GM13977 (cell line): ENCODE measurements around the gene CDH6.

Experiments
- DNase-seq: peaks from one replicate; pipeline ENCODE4 v3.0.0; 2012; ENCODE audit warnings: low spot score
- in situ Hi-C: fragments of 300-500 bp; cut with MboI; formaldehyde crosslinking; loops from one replicate; pipeline ENCODE4 v1.12.0; 2022; ENCODE audit warnings: low sequenced_read_pairs, low pct_unique_long_range_greater_than_20kb, mixed read lengths, inconsistent platforms; ENCODE audit not compliant: unreplicated experiment
- TF ChIP-seq, protein P1 (sequence below): IDR thresholded peaks from 2 replicates; pipeline ENCODE4 v1.5.1; 2012; ENCODE audit warnings: mild to moderate bottlenecking, control low read depth; ENCODE audit not compliant: insufficient read depth; ENCODE audit errors: extremely low read depth, missing control alignments

CDH6 gene

GRCh38 chr5:31378136-31378535, 184.7 kb downstream of the CDH6 start:
- TF ChIP-seq, protein P1, sequence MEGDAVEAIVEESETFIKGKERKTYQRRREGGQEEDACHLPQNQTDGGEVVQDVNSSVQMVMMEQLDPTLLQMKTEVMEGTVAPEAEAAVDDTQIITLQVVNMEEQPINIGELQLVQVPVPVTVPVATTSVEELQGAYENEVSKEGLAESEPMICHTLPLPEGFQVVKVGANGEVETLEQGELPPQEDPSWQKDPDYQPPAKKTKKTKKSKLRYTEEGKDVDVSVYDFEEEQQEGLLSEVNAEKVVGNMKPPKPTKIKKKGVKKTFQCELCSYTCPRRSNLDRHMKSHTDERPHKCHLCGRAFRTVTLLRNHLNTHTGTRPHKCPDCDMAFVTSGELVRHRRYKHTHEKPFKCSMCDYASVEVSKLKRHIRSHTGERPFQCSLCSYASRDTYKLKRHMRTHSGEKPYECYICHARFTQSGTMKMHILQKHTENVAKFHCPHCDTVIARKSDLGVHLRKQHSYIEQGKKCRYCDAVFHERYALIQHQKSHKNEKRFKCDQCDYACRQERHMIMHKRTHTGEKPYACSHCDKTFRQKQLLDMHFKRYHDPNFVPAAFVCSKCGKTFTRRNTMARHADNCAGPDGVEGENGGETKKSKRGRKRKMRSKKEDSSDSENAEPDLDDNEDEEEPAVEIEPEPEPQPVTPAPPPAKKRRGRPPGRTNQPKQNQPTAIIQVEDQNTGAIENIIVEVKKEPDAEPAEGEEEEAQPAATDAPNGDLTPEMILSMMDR, result no peak
- no peak for DNase-seq
- in situ Hi-C loops, result no loop called here
